Keratinocyte (primary cell): ENCODE measurements around the gene TEKT3.

Experiments
- CTCF ChIP-seq, 3 experiments: IDR thresholded peaks in 1 of 3; conservative IDR thresholded peaks in 1 of 3; optimal IDR thresholded peaks in 1 of 3; 2 replicates in 2 of 3; 3 replicates in 1 of 3; pipeline versions ENCODE3 to v1.5.1; 2011; ENCODE audit warnings: low read length in 3 of 3, mild to moderate bottlenecking in 3 of 3, moderate library complexity in 2 of 3, control low read depth in 1 of 3, inconsistent platforms in 1 of 3; ENCODE audit not compliant: insufficient read depth in 2 of 3; ENCODE audit errors: extremely low read depth in 1 of 3
- EZH2 ChIP-seq: IDR thresholded peaks from one replicate; pipeline ENCODE4 v1.6.1; 2012; ENCODE audit warnings: inconsistent platforms, mild to moderate bottlenecking, low read length, moderate library complexity

GRCh38 chr17:15340966-15341365, 431 bp downstream of the TEKT3 start:
- TF ChIP-seq EZH2 (no peak), CTCF (optimal IDR thresholded peaks at IDR 0.05 in 1 of 3, IDR thresholded peaks at IDR 0.05 in 1 of 3, conservative IDR thresholded peaks at IDR 0.05 in 1 of 3; ENCODE audit: extremely low read depth in 1 of 3, insufficient read depth in 2 of 3, low read length in 3 of 3) (no peak)
